HepG2 (cell line): Measurements from ENCODE around the gene TFB1M. TPM values are rescaled to one million over a fixed set of nuclear protein-coding genes. Genes with fewer than 3 reads are reported as not detected.
A peak's percentile ranks its signal among the peaks of the same experiment; 100 is the strongest.

Experiments
- ARNT2 ChIP-seq: sonication (generic); formaldehyde crosslinking; IDR thresholded peaks from 2 replicates; pipeline ENCODE4 v1.8.0; 2022; ENCODE audit warnings: mild to moderate bottlenecking, low read depth, missing genetic modification reagents, moderate library complexity
- MAF1 ChIP-seq: sonication (generic); formaldehyde crosslinking; IDR thresholded peaks from 2 replicates; pipeline ENCODE4 v1.5.0; 2020; ENCODE audit warnings: missing genetic modification reagents, borderline replicate concordance
- MXD1 ChIP-seq: sonication (generic); formaldehyde crosslinking; IDR thresholded peaks from 2 replicates; pipeline ENCODE4 v1.4.0; 2020; ENCODE audit warnings: mild to moderate bottlenecking, missing genetic modification reagents
- NBN ChIP-seq: fragments of 450-650 bp; conservative IDR thresholded peaks from 2 replicates; pipeline ENCODE4 v1.6.1; 2017
- PHF20 ChIP-seq: sonication (generic); formaldehyde crosslinking; IDR thresholded peaks from 2 replicates; pipeline ENCODE4 v1.5.0; 2020; ENCODE audit warnings: mild to moderate bottlenecking, missing genetic modification reagents
- POLR2AphosphoS2 ChIP-seq: IDR thresholded peaks from 2 replicates; pipeline ENCODE4 v1.6.1; 2011; ENCODE audit warnings: low read depth, low read length, improper control_type of control experiment
- SNRNP70 ChIP-seq: fragments of 200-400 bp; formaldehyde crosslinking; IDR thresholded peaks from 2 replicates; pipeline ENCODE4 v1.6.1; 2017; ENCODE audit warnings: mild to moderate bottlenecking, low read depth, low read length, moderate library complexity
- ZNF256 ChIP-seq: sonication (generic); formaldehyde crosslinking; conservative IDR thresholded peaks from 2 replicates; pipeline ENCODE4 v1.4.0; 2020; ENCODE audit warnings: missing genetic modification reagents
- ZNF766 ChIP-seq: sonication (generic); formaldehyde crosslinking; IDR thresholded peaks from 2 replicates; pipeline ENCODE4 v1.5.0; 2020; ENCODE audit warnings: missing genetic modification reagents, borderline replicate concordance
- ZNF770 ChIP-seq: sonication (generic); formaldehyde crosslinking; IDR thresholded peaks from 2 replicates; pipeline ENCODE4 v1.5.0; 2020; ENCODE audit warnings: mild to moderate bottlenecking, missing genetic modification reagents
- ZNF788 ChIP-seq: sonication (generic); formaldehyde crosslinking; IDR thresholded peaks from 2 replicates; pipeline ENCODE4 v1.5.0; 2020; ENCODE audit warnings: mild to moderate bottlenecking, missing genetic modification reagents, borderline replicate concordance
- polyA plus RNA-seq, 8 experiments: library from polyadenylated mRNA; depleted of rRNA in 3 of 8; stranded (reverse) in 7 of 8; unstranded in 1 of 8; fragments of >200 nt; fragmentation: Illumina TruSeq in 4 of 8; extraction: Trizol in 4 of 8; gene quantifications; 2 replicates each; pipeline versions ENCODE4 v1.2.1 to v1.2.3, GENCODE V29; 2011 to 2016; ENCODE audit warnings: low read depth in 4 of 8, missing spikeins in 1 of 8, mixed read lengths in 1 of 8; ENCODE audit not compliant: insufficient read depth in 1 of 8
- total RNA-seq, 5 experiments: library from RNA; depleted of rRNA; stranded (reverse); fragments of >200 nt; fragmentation: Illumina TruSeq; extraction: Trizol; gene quantifications; 2 replicates each; pipeline ENCODE4 v1.2.3, GENCODE V29; 2016; ENCODE audit warnings: low read depth in 1 of 5
- TF ChIP-seq, protein P1 (sequence below): sonication (generic); formaldehyde crosslinking; IDR thresholded peaks from 2 replicates; pipeline ENCODE4 v1.5.1; 2020; ENCODE audit warnings: mild to moderate bottlenecking, missing genetic modification reagents, borderline replicate concordance
- TF ChIP-seq, protein P2 (sequence below): sonication (generic); formaldehyde crosslinking; IDR thresholded peaks from 2 replicates; pipeline ENCODE4 v1.5.1; 2020; ENCODE audit warnings: mild to moderate bottlenecking, missing genetic modification reagents, borderline replicate concordance

Gene TFB1M
- total and polyA plus RNA-seq, 2 of the 13 experiments (the other 11 are each of a cell fraction or from before 2014, with no cell fraction given), result 91.4 to 122 TPM

- TF ChIP-seq, protein P1, sequence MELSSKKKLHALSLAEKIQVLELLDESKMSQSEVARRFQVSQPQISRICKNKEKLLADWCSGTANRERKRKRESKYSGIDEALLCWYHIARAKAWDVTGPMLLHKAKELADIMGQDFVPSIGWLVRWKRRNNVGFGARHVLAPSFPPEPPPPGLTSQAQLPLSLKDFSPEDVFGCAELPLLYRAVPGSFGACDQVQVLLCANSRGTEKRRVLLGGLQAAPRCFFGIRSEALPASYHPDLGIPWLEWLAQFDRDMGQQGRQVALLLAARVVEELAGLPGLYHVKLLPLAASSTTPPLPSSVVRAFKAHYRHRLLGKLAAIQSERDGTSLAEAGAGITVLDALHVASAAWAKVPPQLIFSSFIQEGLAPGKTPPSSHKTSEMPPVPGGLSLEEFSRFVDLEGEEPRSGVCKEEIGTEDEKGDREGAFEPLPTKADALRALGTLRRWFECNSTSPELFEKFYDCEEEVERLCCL (CRISPR knock-in tag), result no peak
- TF ChIP-seq POLR2AphosphoS2 (no peak), ZNF788 (CRISPR knock-in tag) (no peak; the same call in 1 of the 2 replicates), ARNT2 (CRISPR knock-in tag) (no peak), ZNF766 (CRISPR knock-in tag) (no peak), SNRNP70 (no peak), NBN (no peak), ZNF256 (CRISPR knock-in tag) (peak; percentile 27; the same call in 1 of the 2 replicates), PHF20 (no peak; the same call in 1 of the 2 replicates), MXD1 (no peak), MAF1 (CRISPR knock-in tag) (no peak), ZNF770 (CRISPR knock-in tag) (no peak; the same call in 1 of the 2 replicates)
- TF ChIP-seq, protein P2, sequence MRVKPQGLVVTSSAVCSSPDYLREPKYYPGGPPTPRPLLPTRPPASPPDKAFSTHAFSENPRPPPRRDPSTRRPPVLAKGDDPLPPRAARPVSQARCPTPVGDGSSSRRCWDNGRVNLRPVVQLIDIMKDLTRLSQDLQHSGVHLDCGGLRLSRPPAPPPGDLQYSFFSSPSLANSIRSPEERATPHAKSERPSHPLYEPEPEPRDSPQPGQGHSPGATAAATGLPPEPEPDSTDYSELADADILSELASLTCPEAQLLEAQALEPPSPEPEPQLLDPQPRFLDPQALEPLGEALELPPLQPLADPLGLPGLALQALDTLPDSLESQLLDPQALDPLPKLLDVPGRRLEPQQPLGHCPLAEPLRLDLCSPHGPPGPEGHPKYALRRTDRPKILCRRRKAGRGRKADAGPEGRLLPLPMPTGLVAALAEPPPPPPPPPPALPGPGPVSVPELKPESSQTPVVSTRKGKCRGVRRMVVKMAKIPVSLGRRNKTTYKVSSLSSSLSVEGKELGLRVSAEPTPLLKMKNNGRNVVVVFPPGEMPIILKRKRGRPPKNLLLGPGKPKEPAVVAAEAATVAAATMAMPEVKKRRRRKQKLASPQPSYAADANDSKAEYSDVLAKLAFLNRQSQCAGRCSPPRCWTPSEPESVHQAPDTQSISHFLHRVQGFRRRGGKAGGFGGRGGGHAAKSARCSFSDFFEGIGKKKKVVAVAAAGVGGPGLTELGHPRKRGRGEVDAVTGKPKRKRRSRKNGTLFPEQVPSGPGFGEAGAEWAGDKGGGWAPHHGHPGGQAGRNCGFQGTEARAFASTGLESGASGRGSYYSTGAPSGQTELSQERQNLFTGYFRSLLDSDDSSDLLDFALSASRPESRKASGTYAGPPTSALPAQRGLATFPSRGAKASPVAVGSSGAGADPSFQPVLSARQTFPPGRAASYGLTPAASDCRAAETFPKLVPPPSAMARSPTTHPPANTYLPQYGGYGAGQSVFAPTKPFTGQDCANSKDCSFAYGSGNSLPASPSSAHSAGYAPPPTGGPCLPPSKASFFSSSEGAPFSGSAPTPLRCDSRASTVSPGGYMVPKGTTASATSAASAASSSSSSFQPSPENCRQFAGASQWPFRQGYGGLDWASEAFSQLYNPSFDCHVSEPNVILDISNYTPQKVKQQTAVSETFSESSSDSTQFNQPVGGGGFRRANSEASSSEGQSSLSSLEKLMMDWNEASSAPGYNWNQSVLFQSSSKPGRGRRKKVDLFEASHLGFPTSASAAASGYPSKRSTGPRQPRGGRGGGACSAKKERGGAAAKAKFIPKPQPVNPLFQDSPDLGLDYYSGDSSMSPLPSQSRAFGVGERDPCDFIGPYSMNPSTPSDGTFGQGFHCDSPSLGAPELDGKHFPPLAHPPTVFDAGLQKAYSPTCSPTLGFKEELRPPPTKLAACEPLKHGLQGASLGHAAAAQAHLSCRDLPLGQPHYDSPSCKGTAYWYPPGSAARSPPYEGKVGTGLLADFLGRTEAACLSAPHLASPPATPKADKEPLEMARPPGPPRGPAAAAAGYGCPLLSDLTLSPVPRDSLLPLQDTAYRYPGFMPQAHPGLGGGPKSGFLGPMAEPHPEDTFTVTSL (CRISPR knock-in tag), result no peak
Measured at GRCh38 chr6:155314773-155315515, 660 bp upstream of the TFB1M start (continued).
